SK-N-SH (cell line): ENCODE measurements around the gene KLHL12.

Experiments used
- EP300 ChIP-seq, 2 experiments: IDR thresholded peaks; 2 replicates each; pipeline versions ENCODE4 v1.4.0 to v1.6.1; 2012; ENCODE audit warnings: borderline replicate concordance in 1 of 2, low read depth in 1 of 2, low read length in 1 of 2
- EZH2phosphoT487 ChIP-seq: fragments of 200-600 bp; sonication (generic); IDR thresholded peaks from 2 replicates; pipeline ENCODE4 v1.6.1; 2017; ENCODE audit warnings: low read depth, mixed run types, mild to moderate bottlenecking, antibody characterized with exemption, moderate library complexity, borderline replicate concordance
- GABPA ChIP-seq: IDR thresholded peaks from 2 replicates; pipeline ENCODE4 v1.4.0; 2012; ENCODE audit warnings: low read depth, mild to moderate bottlenecking
- RAD21 ChIP-seq: IDR thresholded peaks from 2 replicates; pipeline ENCODE4 v1.6.1; 2012; ENCODE audit warnings: mild to moderate bottlenecking, low read length
- RFX5 ChIP-seq: IDR thresholded peaks from 2 replicates; pipeline ENCODE4 v1.6.1; 2012; ENCODE audit warnings: mild to moderate bottlenecking, improper control_type of control experiment, low read length
- TF ChIP-seq, protein P1 (sequence below): fragments of 200-600 bp; sonication (generic); IDR thresholded peaks from 2 replicates; pipeline ENCODE4 v1.6.1; 2017; ENCODE audit warnings: antibody characterized with exemption, mild to moderate bottlenecking, moderate library complexity
- TF ChIP-seq, protein P2 (sequence below): IDR thresholded peaks from 2 replicates; pipeline ENCODE4 v1.4.0; 2012; ENCODE audit warnings: low read depth, borderline replicate concordance

DNA sequence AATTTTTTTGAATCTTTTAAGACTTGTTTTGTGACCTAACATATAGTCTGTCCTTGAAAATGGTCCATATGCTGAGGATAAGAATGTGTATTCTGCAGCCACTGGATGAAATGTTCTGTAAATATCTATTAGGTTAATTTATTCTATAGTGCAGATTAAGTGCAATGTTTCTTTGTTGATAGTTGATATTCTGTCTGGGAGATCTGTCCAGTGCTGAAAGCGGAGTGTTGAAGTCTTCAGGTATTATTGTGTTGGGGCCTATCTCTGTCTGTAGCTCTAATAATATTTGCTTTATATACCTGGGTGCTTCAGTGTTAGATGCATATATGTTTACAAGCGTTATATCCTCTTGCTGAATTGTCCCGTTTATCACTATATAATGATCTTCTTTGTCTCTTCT, 7.7 kb upstream of the KLHL12 start:
- TF ChIP-seq, protein P1, sequence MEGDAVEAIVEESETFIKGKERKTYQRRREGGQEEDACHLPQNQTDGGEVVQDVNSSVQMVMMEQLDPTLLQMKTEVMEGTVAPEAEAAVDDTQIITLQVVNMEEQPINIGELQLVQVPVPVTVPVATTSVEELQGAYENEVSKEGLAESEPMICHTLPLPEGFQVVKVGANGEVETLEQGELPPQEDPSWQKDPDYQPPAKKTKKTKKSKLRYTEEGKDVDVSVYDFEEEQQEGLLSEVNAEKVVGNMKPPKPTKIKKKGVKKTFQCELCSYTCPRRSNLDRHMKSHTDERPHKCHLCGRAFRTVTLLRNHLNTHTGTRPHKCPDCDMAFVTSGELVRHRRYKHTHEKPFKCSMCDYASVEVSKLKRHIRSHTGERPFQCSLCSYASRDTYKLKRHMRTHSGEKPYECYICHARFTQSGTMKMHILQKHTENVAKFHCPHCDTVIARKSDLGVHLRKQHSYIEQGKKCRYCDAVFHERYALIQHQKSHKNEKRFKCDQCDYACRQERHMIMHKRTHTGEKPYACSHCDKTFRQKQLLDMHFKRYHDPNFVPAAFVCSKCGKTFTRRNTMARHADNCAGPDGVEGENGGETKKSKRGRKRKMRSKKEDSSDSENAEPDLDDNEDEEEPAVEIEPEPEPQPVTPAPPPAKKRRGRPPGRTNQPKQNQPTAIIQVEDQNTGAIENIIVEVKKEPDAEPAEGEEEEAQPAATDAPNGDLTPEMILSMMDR, result no peak
- no peak for TF ChIP-seq EP300 (IDR thresholded peaks at IDR 0.05; ENCODE audit: borderline replicate concordance in 1 of 2, low read depth in 1 of 2, low read length in 1 of 2)
- TF ChIP-seq EZH2phosphoT487, result no peak
- TF ChIP-seq RFX5, result no peak
- no peak for TF ChIP-seq RAD21
- no peak for TF ChIP-seq GABPA
- TF ChIP-seq, protein P2, sequence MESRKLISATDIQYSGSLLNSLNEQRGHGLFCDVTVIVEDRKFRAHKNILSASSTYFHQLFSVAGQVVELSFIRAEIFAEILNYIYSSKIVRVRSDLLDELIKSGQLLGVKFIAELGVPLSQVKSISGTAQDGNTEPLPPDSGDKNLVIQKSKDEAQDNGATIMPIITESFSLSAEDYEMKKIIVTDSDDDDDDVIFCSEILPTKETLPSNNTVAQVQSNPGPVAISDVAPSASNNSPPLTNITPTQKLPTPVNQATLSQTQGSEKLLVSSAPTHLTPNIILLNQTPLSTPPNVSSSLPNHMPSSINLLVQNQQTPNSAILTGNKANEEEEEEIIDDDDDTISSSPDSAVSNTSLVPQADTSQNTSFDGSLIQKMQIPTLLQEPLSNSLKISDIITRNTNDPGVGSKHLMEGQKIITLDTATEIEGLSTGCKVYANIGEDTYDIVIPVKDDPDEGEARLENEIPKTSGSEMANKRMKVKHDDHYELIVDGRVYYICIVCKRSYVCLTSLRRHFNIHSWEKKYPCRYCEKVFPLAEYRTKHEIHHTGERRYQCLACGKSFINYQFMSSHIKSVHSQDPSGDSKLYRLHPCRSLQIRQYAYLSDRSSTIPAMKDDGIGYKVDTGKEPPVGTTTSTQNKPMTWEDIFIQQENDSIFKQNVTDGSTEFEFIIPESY, result no peak
